Endothelial cell (in vitro differentiated cells): ENCODE measurements around the gene KCNQ1. TPM values are rescaled to one million over a fixed set of nuclear protein-coding genes. Genes with fewer than 3 reads are reported as not detected.
"Not testable (repeated sequence)": the region's sequence is repeated elsewhere in the genome, so short reads cannot be mapped to it uniquely, and the experiment has no call there.

ENCODE experiments used
- DNase-seq: peaks from one replicate; pipeline ENCODE4 v3.0.0; 2021; ENCODE audit warnings: low spot score
- H3K27ac Mint-ChIP-seq: one replicate; pipeline ENCODE4 v1.8.0; 2021; ENCODE audit warnings: mixed read lengths, inconsistent platforms; ENCODE audit not compliant: unreplicated experiment
- H3K27me3 Mint-ChIP-seq: one replicate; pipeline ENCODE4 v1.8.0; 2021; ENCODE audit warnings: mild to moderate bottlenecking, moderate library complexity, mixed read lengths, inconsistent platforms; ENCODE audit not compliant: unreplicated experiment
- H3K36me3 Mint-ChIP-seq: one replicate; pipeline ENCODE4 v1.8.0; 2021; ENCODE audit warnings: mild to moderate bottlenecking, low read depth, mixed read lengths, inconsistent platforms; ENCODE audit not compliant: unreplicated experiment
- H3K4me1 Mint-ChIP-seq: one replicate; pipeline ENCODE4 v1.8.0; 2021; ENCODE audit warnings: mild to moderate bottlenecking, mixed read lengths, inconsistent platforms; ENCODE audit not compliant: unreplicated experiment
- H3K4me3 Mint-ChIP-seq: one replicate; pipeline ENCODE4 v1.8.0; 2021; ENCODE audit warnings: mild to moderate bottlenecking, mixed read lengths, inconsistent platforms; ENCODE audit not compliant: unreplicated experiment
- H3K9me3 Mint-ChIP-seq: one replicate; pipeline ENCODE4 v1.8.0; 2021; ENCODE audit warnings: mixed read lengths, inconsistent platforms; ENCODE audit not compliant: unreplicated experiment
- CTCF ChIP-seq: fragments of 200-600 bp; sonication (generic); IDR thresholded peaks from one replicate; pipeline ENCODE4 v1.5.0; 2021; ENCODE audit warnings: antibody characterized with exemption; ENCODE audit not compliant: unreplicated experiment
- total RNA-seq: library from RNA; stranded (reverse); fragmentation: NEBNext Ultra II Directional; extraction: Animal tissue kit (Norgen Biotek cat#: 25700); gene quantifications from one replicate; pipeline ENCODE4 v1.2.1, GENCODE V29; 2021; ENCODE audit not compliant: unreplicated experiment

Gene KCNQ1
- total RNA-seq, 1 donor from 2014 or later = 35.3 TPM

DNA sequence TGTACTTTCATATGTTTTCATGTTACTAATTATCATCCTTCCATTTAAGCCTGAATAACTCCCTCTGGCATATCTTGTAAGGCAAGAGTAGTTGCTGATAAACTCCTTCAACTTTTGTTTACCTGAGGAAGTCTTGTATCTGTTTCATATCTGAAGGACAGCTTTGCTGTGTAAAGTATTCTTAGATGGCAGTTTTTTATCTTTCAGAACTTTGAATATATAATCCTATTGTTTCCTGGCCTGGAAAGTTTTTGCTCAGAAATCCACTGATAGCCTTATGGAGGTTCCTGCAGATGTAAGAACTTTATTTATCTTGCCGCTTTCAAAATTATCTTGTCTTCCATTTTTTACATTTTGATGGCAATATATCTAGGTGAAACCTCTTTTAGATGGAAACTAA lies 185.9 kb downstream of the KCNQ1 start:
- peaks cover 17% of the 10 kb centered on the region for H3K9me3 Mint-ChIP-seq
- H3K36me3 Mint-ChIP-seq = peaks cover 23% of the 10 kb centered on the region
- no peak for TF ChIP-seq CTCF
- H3K27ac Mint-ChIP-seq = no peak overlapping the region
- H3K27me3 Mint-ChIP-seq = no peaks in the 10 kb centered on the region
- no peaks in the 10 kb centered on the region for H3K4me1 Mint-ChIP-seq
- DNase-seq = no peak
- H3K4me3 Mint-ChIP-seq = no peak overlapping the region

DNA sequence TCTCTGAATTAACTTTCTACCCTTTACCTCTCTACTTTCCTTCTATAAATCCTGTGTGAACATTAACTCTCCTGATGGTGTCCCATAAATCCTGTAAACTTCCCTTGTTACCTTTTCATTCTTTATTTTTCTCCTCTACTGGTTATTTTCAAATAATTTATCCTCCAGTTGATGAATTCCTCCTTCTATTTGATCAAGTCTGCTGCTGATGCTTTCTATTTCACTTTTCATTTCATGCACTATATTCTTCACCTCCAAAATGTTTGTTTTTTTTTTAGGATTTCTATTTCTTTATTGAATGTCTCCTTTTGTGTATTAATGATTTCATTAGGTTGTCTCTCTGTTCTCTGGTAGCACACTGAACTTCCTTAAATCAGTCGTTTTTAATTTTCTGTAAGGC lies 186.4 kb downstream of the KCNQ1 start:
- TF ChIP-seq CTCF = no peak
- H3K9me3 Mint-ChIP-seq = peaks cover 17% of the 10 kb centered on the region

GRCh38 chr11:2639763-2640162 lies 195.0 kb downstream of the KCNQ1 start:
- peaks cover 43% of the 10 kb centered on the region for H3K9me3 Mint-ChIP-seq
- H3K4me3 Mint-ChIP-seq, H3K27me3 Mint-ChIP-seq, DNase-seq, H3K27ac Mint-ChIP-seq, H3K4me1 Mint-ChIP-seq: not testable (repeated sequence)
- H3K36me3 Mint-ChIP-seq = peaks cover 35% of the 10 kb centered on the region

More for the DNA sequence above, 186.4 kb downstream of the KCNQ1 start:
- H3K4me3 Mint-ChIP-seq = no peak overlapping the region
- H3K36me3 Mint-ChIP-seq = peaks cover 23% of the 10 kb centered on the region
- no peak for DNase-seq
- no peak overlapping the region for H3K27ac Mint-ChIP-seq
- H3K27me3 Mint-ChIP-seq = no peaks in the 10 kb centered on the region
- no peaks in the 10 kb centered on the region for H3K4me1 Mint-ChIP-seq

- no peak for TF ChIP-seq CTCF
- H3K4me1 Mint-ChIP-seq = no peaks in the 10 kb centered on the region
- peaks cover 49% of the 10 kb centered on the region for H3K9me3 Mint-ChIP-seq
- peaks cover 2% of the 10 kb centered on the region for H3K27me3 Mint-ChIP-seq
- no peak overlapping the region for H3K27ac Mint-ChIP-seq
- H3K36me3 Mint-ChIP-seq = peaks cover 39% of the 10 kb centered on the region
- no peak overlapping the region for H3K4me3 Mint-ChIP-seq
- no peak for DNase-seq
Measured at GRCh38 chr11:2641623-2642022, 196.8 kb downstream of the KCNQ1 start.

- Mint-ChIP-seq H3K36me3 (peaks cover 29% of the 10 kb centered on the region), H3K27me3 (no peaks in the 10 kb centered on the region), H3K4me3 (no peak overlapping the region), H3K27ac (no peak overlapping the region), H3K9me3 (peaks cover 40% of the 10 kb centered on the region), H3K4me1 (no peaks in the 10 kb centered on the region)
- no peak for DNase-seq
- TF ChIP-seq CTCF = no peak
Measured at GRCh38 chr11:2643746-2644145, 198.9 kb downstream of the KCNQ1 start.
